DMS53 (cell line): Measurements from ENCODE around the gene ZNF761.
"Not testable (repeated sequence)": the region's sequence is repeated elsewhere in the genome, so short reads cannot be mapped to it uniquely, and the experiment has no call there.

Source experiments
- DNase-seq: peaks from one replicate; lab custom pipeline; 2025; lab: John Stamatoyannopoulos, UW

The ZNF761 gene

GRCh38 chr19:53431399-53432087, at the start of gene ZNF761:
Gene ZNF761 (plus strand): TSS chr19:53431984. CDS start chr19:53447269, 15,285 bp downstream.
- DNase-seq: peak; percentile 98

- no peak for DNase-seq
These were observed 43.6 kb upstream of the ZNF761 start for GRCh38 chr19:53388168-53388567.

- no peak for DNase-seq
These were observed 42.9 kb upstream of the ZNF761 start for GRCh38 chr19:53388904-53389303.

GRCh38 chr19:53389571-53389970, 42.2 kb upstream of the ZNF761 start:
- DNase-seq: no peak

GRCh38 chr19:53389978-53390377, 41.8 kb upstream of the ZNF761 start:
- DNase-seq: no peak

GRCh38 chr19:53394522-53394973, 37.2 kb upstream of the ZNF761 start:
- peak; percentile 87 for DNase-seq

GRCh38 chr19:53394974-53395839, 36.6 kb upstream of the ZNF761 start, which contains the start of gene ZNF765:
Gene ZNF765 (plus strand): TSS chr19:53395149. CDS start chr19:53398016, 2,867 bp downstream.
- DNase-seq: peak; percentile 96

GRCh38 chr19:53395840-53396524, 35.8 kb upstream of the ZNF761 start:
- peak; percentile 17 for DNase-seq

- no peak for DNase-seq
These were observed 35.3 kb upstream of the ZNF761 start for GRCh38 chr19:53396525-53396868.

- not testable (repeated sequence) for DNase-seq
These were observed 33.9 kb upstream of the ZNF761 start for GRCh38 chr19:53397918-53398317.

GRCh38 chr19:53409505-53410204, 22.1 kb upstream of the ZNF761 start:
- DNase-seq: no peak

- DNase-seq: peak; percentile 87
These were observed 11.1 kb upstream of the ZNF761 start for GRCh38 chr19:53420520-53421315.

- DNase-seq: peak; percentile 32
These were observed 9.2 kb upstream of the ZNF761 start for GRCh38 chr19:53422551-53422950.

- peak; percentile 70 for DNase-seq
These were observed 8.7 kb upstream of the ZNF761 start for GRCh38 chr19:53423074-53423473.

GRCh38 chr19:53423680-53424079, 8.1 kb upstream of the ZNF761 start:
- DNase-seq: peak; percentile 66

- DNase-seq: peak; percentile 86
These were observed 6.7 kb upstream of the ZNF761 start for GRCh38 chr19:53424968-53425597.

- peak; percentile 63 for DNase-seq
These were observed 391 bp downstream of the ZNF761 start for GRCh38 chr19:53432088-53432661.

GRCh38 chr19:53443809-53444208, 12.0 kb downstream of the ZNF761 start:
- peak; percentile 29 for DNase-seq

GRCh38 chr19:53447196-53447595, 15.4 kb downstream of the ZNF761 start:
- DNase-seq: not testable (repeated sequence)

- no peak for DNase-seq
These were observed 24.0 kb downstream of the ZNF761 start for GRCh38 chr19:53455828-53456227.
